GM21367 (cell line): ENCODE results near the gene ARHGEF2.
A peak's percentile ranks its signal among the peaks of the same experiment; 100 is the strongest.

Experiments used
- ATAC-seq: cut with Tn5 transposase; IDR thresholded peaks from one replicate; pipeline ENCODE4 v1.9.1; 2021; ENCODE audit not compliant: unreplicated experiment

ARHGEF2 gene

GRCh38 chr1:155978325-155978972 lies at the start of gene ARHGEF2:
Gene ARHGEF2 (minus strand): TSS chr1:155978547. CDS start chr1:155978427, 120 bp downstream.
- peak; percentile 45 for ATAC-seq

GRCh38 chr1:156026588-156026987 lies 48.2 kb upstream of the ARHGEF2 start:
- ATAC-seq = no peak

- ATAC-seq = no peak
Measured at GRCh38 chr1:156025876-156026275, 47.5 kb upstream of the ARHGEF2 start.

GRCh38 chr1:156024801-156025200 lies 46.5 kb upstream of the ARHGEF2 start:
- ATAC-seq = no peak

GRCh38 chr1:156021954-156022353 lies 43.6 kb upstream of the ARHGEF2 start:
- ATAC-seq = no peak

- no peak for ATAC-seq
Measured at GRCh38 chr1:156021093-156021428, 42.7 kb upstream of the ARHGEF2 start.

- peak; percentile 89 for ATAC-seq
Measured at GRCh38 chr1:156020293-156021092, 42.1 kb upstream of the ARHGEF2 start, which contains the start of gene SSR2. Gene SSR2 (minus strand): TSS chr1:156020951. CDS start chr1:156020167, 784 bp downstream.

GRCh38 chr1:156019946-156020292 lies 41.6 kb upstream of the ARHGEF2 start:
- no peak for ATAC-seq

GRCh38 chr1:156014829-156015228 lies 36.5 kb upstream of the ARHGEF2 start:
- ATAC-seq = no peak

GRCh38 chr1:156012051-156012817 lies 33.9 kb upstream of the ARHGEF2 start:
- ATAC-seq = no peak

GRCh38 chr1:156009404-156009803 lies 31.1 kb upstream of the ARHGEF2 start:
- ATAC-seq = no peak

GRCh38 chr1:156006666-156007376 lies 28.5 kb upstream of the ARHGEF2 start:
- no peak for ATAC-seq

- no peak for ATAC-seq
Measured at GRCh38 chr1:156004843-156005584, 26.7 kb upstream of the ARHGEF2 start.

GRCh38 chr1:156003923-156004188 lies 25.5 kb upstream of the ARHGEF2 start:
- no peak for ATAC-seq

GRCh38 chr1:156002188-156002911 lies 24.0 kb upstream of the ARHGEF2 start:
- ATAC-seq = no peak

GRCh38 chr1:156001662-156002171 lies 23.4 kb upstream of the ARHGEF2 start:
- no peak for ATAC-seq

- ATAC-seq = no peak
Measured at GRCh38 chr1:156001021-156001661, 22.8 kb upstream of the ARHGEF2 start.

- ATAC-seq = no peak
Measured at GRCh38 chr1:155999964-156000363, 21.6 kb upstream of the ARHGEF2 start.

GRCh38 chr1:155996166-155996565 lies 17.8 kb upstream of the ARHGEF2 start:
- no peak for ATAC-seq
